HG03135 (cell line): Measurements from ENCODE around the gene IGFBPL1.

Source experiments
- ATAC-seq: cut with Tn5 transposase; IDR thresholded peaks from one replicate; pipeline ENCODE4 v1.9.1; 2021; ENCODE audit warnings: mild to moderate bottlenecking, moderate library complexity; ENCODE audit not compliant: unreplicated experiment

The IGFBPL1 gene

DNA sequence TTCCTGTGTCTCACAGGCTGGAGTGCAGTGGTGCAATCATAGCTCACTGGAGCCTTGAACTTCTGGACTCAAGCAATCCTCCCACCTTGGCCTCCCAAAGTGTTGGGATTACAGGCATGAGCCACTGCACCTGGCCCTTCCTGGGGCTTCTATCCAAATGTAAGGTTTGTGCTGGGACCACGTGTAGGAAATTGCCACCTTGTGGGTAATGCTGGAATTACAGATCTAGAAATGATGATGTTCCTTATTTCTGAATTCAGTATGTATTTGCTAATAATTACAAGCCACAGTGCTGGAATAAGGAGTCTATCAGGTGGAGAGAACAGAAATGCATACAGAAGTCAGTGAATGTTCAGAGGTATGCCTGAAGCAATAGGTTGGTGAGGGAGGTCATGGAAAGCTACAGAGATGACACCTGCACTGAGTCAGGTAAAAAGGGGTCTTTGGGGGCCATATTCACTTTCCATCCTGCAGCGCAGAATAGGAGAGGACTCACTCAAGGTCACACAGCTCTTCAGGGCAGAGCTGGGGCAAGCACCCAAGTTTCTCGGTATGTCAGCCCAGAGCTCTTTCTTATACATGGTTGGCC, 8.8 kb upstream of the IGFBPL1 start:
- ATAC-seq: no peak

DNA sequence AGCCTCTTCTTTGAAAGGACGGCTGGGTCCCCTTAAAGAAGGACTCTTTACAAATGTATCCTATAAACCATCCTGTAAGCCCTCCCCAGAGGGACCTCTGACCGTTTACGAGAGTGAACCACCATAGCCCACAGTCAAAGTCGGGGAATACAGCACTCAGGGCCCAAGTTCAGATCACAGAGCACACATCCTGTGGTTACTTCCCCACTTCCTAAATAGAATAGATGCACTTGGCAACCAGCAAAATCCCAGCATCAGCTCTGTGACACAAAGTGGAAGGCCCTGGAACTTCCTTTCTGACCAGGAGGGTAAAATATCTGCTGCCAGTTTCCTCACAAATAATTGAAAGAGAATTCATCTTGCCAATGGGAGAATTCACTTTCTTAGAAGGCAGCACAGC, 6.9 kb upstream of the IGFBPL1 start:
- no peak for ATAC-seq

DNA sequence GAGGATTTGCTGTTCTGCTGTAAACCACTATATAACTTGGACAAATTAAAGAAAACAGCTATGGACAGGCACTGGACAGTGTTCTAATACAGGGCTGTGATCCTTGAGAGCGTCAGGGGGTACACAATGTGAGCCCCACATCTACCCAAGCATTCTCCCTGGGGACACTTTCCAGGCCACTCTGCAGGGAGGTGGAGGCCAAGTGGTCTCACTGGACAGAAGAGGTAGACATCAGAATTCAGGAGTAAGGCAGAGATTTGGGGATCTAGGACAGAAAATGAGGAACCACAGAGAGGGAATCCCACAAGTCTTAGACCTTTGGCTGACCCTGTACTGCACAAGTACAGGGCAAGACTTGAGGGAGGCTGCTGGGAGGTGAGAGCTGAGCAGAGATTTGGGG, 3.8 kb upstream of the IGFBPL1 start:
- ATAC-seq: no peak

GRCh38 chr9:38424918-38425317, 664 bp upstream of the IGFBPL1 start:
- ATAC-seq: no peak

DNA sequence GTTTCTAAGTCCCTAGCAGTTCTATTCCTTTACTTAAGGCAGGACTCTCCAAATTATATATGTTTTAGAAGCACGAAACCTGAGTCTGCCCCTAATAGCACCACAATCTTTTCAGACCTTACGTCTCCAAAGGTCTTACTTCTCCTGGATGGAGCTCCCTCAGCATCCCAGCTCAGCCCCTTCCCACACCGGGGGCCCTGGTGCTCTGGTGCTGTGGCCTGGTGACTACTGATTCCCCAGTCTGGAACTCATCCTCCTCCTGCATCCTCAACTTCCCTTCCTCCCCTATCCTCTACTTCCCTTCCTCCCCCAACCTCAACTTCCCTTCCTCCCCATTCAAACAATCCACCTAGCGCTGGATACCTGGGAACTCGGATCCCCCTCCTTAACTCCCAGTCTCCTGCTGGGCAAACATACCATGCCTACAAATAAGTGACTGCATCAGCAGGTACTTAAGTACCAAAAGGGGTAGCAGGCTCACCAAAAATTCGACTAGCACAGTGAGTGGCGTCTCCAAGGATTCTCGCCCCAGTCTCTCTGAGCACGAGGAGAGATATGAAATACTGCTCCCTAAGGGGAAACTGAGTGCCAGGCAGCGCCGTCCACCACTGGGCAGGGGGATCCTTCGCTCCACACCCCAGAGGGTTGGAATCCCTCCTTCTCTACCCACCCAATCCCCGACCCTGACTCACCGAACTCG, 831 bp downstream of the IGFBPL1 start:
- ATAC-seq: no peak

DNA sequence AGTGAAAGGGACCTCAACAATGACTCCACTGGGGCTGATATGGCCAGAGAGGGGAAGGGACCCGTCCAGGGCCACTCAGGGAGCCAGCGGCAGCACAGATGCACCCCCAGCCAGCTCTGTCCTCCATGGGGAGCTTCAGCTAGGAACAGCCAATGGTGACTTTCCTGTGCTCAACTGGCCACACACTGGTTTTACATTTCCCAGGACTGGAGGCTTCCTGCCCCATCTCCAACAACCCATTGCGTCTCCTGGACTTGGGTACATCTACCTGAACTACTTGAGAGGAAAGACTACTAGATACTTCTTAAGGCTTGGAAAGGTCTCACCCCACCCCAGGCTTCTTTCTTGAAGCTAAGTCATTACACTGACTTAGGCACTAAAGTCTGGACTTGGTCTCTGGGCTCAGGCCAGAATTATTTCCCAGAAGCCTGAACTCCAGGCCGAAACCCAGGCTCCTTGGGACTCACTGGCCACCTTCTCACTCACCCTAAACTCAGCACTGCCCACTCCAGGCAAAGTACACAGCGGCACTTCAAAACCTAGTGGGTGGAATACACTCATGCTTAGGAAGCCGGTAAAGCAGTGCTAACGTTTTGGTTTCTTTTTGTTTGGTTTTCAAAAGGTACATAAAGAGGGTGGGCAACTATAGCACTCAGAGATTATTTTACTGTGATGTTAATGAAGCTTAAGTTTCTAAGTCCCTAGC, 1.5 kb downstream of the IGFBPL1 start:
- ATAC-seq: no peak

DNA sequence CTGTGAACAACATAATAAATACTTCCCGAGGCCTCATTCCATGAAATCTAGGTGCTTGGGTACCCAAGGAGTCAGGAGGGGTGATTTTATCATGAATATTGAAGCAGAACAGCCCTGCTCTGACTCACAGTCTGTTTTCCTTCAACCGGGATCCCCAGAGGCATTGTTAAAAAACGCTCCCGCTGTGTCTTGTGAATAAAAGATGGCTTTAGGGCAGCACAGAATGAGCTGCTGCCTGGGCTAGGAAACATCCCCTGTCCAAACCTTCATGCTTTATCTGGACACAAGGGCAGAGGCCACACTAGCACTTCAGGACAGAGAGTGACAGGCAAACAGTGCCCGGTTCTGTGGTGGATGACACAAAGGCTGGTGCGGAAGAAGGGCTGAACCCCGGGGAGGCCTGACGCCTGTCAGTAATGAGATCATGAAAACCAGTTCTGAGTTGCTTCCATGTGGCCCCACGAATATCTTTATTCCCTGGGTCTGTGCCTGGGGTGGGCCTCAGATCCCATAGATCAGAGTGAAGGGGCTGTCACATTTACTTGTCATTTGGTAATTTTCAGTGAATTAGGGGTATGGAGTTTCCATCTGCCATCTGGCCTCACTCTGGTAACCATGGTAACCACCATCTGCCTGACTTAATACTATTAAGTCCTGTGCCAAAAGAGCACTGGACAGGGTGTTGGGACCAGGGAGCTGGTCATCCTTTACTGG, 2.6 kb downstream of the IGFBPL1 start:
- ATAC-seq: no peak

- no peak for ATAC-seq
Measured at GRCh38 chr9:38419181-38419580, 5.1 kb downstream of the IGFBPL1 start.

DNA sequence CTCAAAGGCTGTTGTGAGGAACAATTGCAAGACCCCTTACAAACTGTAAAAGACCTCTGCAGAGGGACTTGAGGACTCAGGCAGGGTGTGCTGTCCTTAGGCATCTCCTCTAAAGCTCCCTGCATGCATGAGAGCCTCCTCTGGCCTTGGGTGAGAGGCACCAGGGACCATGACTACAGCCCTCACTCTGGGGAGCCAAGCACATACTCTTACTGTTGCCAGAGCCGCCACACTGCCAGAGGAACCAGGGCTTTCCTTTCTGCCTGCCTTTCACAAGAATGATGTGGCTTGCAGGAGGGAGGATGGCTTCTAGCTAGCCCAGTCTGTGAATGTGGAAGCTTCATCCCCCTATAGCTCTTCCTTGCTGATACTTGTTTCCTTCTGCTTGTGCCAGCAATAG, 5.9 kb downstream of the IGFBPL1 start:
- no peak for ATAC-seq

DNA sequence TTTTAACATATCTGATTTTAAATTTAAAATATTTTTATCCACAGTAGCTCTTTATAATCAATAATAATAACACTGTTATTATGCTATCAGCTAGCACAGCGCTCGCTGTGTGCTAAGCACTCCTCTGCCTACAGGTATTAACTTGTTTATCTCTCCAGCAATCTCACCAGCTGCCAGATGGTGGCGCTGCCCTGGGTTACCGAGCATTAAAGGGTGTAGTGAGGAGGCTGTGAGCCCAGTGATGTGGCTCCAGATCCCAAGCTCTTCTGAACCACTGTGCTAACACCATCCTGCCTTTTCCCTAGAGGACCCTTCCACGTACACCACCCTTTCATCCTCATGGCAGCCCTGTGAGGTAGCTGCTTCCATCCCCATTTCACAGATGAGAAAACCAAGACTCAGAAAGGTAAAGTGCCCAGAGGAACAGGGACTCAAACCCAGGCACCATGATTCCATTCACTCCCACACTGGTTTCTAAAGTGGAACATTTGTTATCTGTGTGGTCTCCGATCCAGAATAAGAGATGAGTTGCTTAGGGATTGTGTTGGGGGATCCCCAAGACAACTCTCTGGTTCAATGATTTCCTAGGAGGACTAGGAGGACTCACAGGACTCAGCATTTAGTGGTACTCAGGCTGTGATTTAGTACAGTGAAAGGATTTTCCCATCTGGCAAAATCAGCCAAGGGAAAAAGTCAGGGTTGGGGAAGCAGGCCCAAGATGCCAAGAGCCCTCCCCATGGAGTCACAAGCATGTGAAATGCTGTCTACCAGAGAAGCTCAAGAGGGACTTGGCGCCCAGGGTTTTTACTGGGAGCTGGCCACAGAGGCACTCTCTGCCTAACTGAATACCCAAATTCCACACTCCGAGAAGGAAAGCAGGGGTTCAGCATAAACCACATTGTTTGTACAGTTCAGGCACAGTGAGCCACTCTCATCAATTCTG, 7.0 kb downstream of the IGFBPL1 start:
- ATAC-seq: peak; percentile 63

DNA sequence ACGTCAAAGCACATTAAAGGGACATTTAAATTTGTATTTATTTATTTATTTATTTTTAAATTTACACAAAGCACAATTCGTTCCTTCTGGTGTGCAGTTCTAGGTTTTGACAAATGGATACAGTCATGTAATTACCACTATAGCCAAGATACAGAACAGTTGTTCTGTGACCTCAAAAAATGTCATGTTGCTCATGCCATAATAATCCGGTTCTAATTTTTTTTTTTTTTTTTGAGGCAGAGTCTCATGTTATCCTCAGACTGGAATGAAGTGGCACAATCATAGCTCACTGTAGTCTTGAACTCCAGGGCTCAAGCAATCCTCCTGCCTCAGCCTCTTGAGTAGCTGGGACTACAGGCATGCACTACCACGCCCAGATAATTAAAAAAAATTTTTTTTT, 7.8 kb downstream of the IGFBPL1 start:
- no peak for ATAC-seq

GRCh38 chr9:38415856-38416255, 8.4 kb downstream of the IGFBPL1 start:
- no peak for ATAC-seq

GRCh38 chr9:38414040-38414723, 10.1 kb downstream of the IGFBPL1 start:
- no peak for ATAC-seq

- ATAC-seq: no peak
Measured at GRCh38 chr9:38413283-38413682, 11.0 kb downstream of the IGFBPL1 start.

GRCh38 chr9:38412751-38413150, 11.5 kb downstream of the IGFBPL1 start:
- no peak for ATAC-seq

DNA sequence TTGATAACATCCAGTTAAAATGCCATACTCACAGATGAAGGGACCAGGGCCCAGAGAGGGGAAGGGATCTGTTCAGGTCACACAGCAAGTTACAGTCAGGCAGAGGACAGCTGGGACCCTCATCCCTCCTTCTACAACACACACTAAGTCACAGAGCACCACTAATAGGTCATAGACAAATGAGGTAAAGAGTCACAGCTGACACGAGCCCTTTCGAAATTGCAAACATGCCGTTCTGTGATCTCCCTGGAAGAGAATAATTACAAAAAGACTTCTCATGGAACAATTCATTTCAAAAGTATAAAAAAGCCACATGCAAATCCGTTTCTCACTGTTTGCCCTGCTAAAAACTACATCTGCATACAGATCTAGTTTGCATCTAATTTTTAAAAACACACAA, 15.5 kb downstream of the IGFBPL1 start:
- ATAC-seq: no peak

DNA sequence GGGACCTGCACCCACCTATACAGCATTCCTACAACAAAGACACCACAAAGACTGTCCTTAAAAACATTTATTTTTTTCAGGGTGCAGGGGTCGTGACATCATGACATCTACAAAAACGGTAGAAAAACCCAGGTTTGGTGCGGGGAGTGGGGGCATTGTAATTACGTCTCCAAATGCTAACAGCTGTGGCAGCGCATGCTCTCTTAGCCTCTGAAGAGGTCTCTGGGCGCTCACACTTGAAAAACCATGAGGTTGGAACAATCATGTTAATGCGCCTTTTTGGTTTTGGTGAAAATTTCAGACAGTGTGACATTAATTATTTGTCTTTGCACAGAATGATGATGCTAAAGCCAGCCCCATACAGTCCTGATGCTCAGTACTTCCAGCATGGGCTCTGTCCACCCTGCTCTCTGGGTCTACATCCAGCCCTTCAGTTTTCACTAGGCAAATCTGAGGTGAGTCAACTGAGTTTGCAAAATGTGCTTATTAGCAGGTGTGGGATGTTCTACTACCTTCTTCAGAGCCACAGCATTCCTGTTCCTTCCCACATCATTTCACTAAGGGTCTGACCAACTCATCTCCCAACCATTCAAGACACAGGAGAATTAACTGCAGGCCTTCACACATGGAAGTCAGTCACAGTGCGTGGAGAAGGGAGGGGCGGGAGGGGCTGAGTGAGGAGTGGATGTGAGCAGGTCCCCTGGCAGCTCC, 17.6 kb downstream of the IGFBPL1 start:
- no peak for ATAC-seq

GRCh38 chr9:38405785-38406184, 18.5 kb downstream of the IGFBPL1 start:
- ATAC-seq: no peak

DNA sequence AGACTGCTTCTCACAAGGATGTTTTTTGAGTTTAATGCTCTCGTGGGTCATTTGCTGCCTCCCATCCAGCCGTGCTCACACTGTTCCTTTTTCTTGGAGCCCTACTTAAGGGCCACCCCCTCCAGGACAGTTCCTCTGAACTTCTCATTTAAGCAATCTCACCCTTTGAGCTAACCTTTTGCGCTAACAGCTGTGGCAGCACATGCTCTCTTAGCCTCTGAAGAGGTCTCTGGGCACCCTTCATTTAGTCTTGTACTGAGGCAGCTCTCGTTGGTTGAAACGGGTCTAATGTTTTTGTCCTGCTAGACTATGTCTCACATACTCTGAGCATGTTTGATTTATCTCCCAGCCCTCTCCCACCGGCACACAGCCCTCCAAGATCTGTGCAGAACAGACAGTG, 19.9 kb downstream of the IGFBPL1 start:
- ATAC-seq: no peak
